Mucosa of descending colon (tissue), 3 donors: ENCODE measurements around the gene TPM1. TPM values are rescaled to one million over a fixed set of nuclear protein-coding genes. Genes with fewer than 3 reads are reported as not detected.

Experiments
- ATAC-seq: fragments of 200-7000 bp; cut with Tn5 transposase; one replicate; pipeline ENCODE4 v1.9.1; 2020; ENCODE audit warnings: mild to moderate bottlenecking, moderate library complexity
- DNase-seq, 3 donors: peaks; one replicate each; pipeline ENCODE4 v3.0.0-alpha.2; 2020
- H3K36me3 ChIP-seq: fragments of 200-600 bp; one replicate; pipeline ENCODE4 v1.8.0; 2021; ENCODE audit warnings: low read depth, mild to moderate bottlenecking
- H3K4me1 ChIP-seq: fragments of 200-600 bp; one replicate; pipeline ENCODE4 v1.8.0; 2021; ENCODE audit warnings: low read depth, mild to moderate bottlenecking
- H3K4me3 ChIP-seq: fragments of 200-600 bp; one replicate; pipeline ENCODE4 v1.8.0; 2021; ENCODE audit warnings: mild to moderate bottlenecking
- H3K9me3 ChIP-seq: fragments of 200-600 bp; one replicate; pipeline ENCODE4 v1.8.0; 2021; ENCODE audit warnings: mild to moderate bottlenecking
- CTCF ChIP-seq: fragments of 200-600 bp; IDR thresholded peaks from one replicate; pipeline ENCODE4 v1.8.0; 2022; ENCODE audit warnings: antibody characterized with exemption, mild to moderate bottlenecking
- intact Hi-C, 2 donors: fragments of 100-400 bp; cut with DNase I in 1 of 2; cut with micrococcal nuclease in 1 of 2; formaldehyde crosslinking; loops; one replicate each; pipeline versions ENCODE4 v1.11.0 to v1.11.1; 2022; cut with DNase I, micrococcal nuclease
- total RNA-seq, 3 donors: library from RNA; stranded (reverse); fragmentation: NEBNext Ultra II Directional in 2 of 3; extraction: Animal tissue kit (Norgen Biotek cat#: 25700) in 2 of 3; gene quantifications; one replicate each; pipeline versions ENCODE4 v1.2.1 to v1.2.4, GENCODE V29; 2021 to 2023
- donor health status: DM: no; HTN: no; CAD: no; lungs with moderate emphysema.
- donor health status: DM: no; HTN: no; CAD: no.
- donor health status: DM: no; HTN: yes; CAD: no.

Gene TPM1
- total RNA-seq, 3 donors from 2014 or later = 613 to 1,704 (median 696) TPM

- peaks cover 4% of the 10 kb centered on the region for H3K4me1 ChIP-seq
- intact Hi-C loops = no loop called here
- ATAC-seq (peak; percentile 45), DNase-seq (no peak)
- no peaks in the 10 kb centered on the region for H3K9me3 ChIP-seq
- no peak overlapping the region for H3K4me3 ChIP-seq
- no peak for TF ChIP-seq CTCF
- no peaks in the 10 kb centered on the region for H3K36me3 ChIP-seq
These were observed 12.4 kb upstream of the TPM1 start for GRCh38 chr15:63030101-63030551.

GRCh38 chr15:63034578-63034977, 8.0 kb upstream of the TPM1 start:
- Histone ChIP-seq H3K9me3 (no peaks in the 10 kb centered on the region), H3K4me1 (peaks cover 14% of the 10 kb centered on the region), H3K4me3 (no peak overlapping the region), H3K36me3 (no peaks in the 10 kb centered on the region)
- no peak for TF ChIP-seq CTCF
- no peak for DNase-seq
- ATAC-seq = no peak
- intact Hi-C loops = no loop called here

- TF ChIP-seq CTCF = no peak
- Histone ChIP-seq H3K4me3 (no peak overlapping the region), H3K4me1 (peaks cover 14% of the 10 kb centered on the region), H3K36me3 (no peaks in the 10 kb centered on the region), H3K9me3 (no peaks in the 10 kb centered on the region)
- intact Hi-C loops = no loop called here
- no peak for DNase-seq
- ATAC-seq = no peak
These were observed 7.3 kb upstream of the TPM1 start for GRCh38 chr15:63035253-63035652.

- peaks cover 14% of the 10 kb centered on the region for H3K4me1 ChIP-seq
- H3K4me3 ChIP-seq = no peak overlapping the region
- DNase-seq (no peak), ATAC-seq (peak; percentile 77)
- TF ChIP-seq CTCF = no peak
- H3K36me3 ChIP-seq = no peaks in the 10 kb centered on the region
- intact Hi-C loops = no loop called here
- no peaks in the 10 kb centered on the region for H3K9me3 ChIP-seq
These were observed 6.6 kb upstream of the TPM1 start for GRCh38 chr15:63035977-63036376.

GRCh38 chr15:63037976-63038720, 4.4 kb upstream of the TPM1 start:
- TF ChIP-seq CTCF = no peak
- H3K4me1 ChIP-seq = peaks cover 14% of the 10 kb centered on the region
- no peak overlapping the region for H3K4me3 ChIP-seq
- H3K9me3 ChIP-seq = no peaks in the 10 kb centered on the region
- H3K36me3 ChIP-seq = no peaks in the 10 kb centered on the region
- intact Hi-C loops = no loop called here
- ATAC-seq = no peak
- DNase-seq = no peak
